Activated CD4-positive, alpha-beta T cell treated with anti-CD3 and anti-CD28 coated beads, Interleukin-2, amount 50 U/mL, for 24 hours (primary cell): ENCODE data around the gene RIMS3.
A peak's percentile ranks its signal among the peaks of the same experiment; 100 is the strongest.

ENCODE experiments used
- DNase-seq, 2 donors: peaks; one replicate each; pipeline ENCODE4 v3.0.0-alpha.2; 2020; ENCODE audit warnings: low read depth in 1 of 2, low spot score in 1 of 2

RIMS3 gene

DNA sequence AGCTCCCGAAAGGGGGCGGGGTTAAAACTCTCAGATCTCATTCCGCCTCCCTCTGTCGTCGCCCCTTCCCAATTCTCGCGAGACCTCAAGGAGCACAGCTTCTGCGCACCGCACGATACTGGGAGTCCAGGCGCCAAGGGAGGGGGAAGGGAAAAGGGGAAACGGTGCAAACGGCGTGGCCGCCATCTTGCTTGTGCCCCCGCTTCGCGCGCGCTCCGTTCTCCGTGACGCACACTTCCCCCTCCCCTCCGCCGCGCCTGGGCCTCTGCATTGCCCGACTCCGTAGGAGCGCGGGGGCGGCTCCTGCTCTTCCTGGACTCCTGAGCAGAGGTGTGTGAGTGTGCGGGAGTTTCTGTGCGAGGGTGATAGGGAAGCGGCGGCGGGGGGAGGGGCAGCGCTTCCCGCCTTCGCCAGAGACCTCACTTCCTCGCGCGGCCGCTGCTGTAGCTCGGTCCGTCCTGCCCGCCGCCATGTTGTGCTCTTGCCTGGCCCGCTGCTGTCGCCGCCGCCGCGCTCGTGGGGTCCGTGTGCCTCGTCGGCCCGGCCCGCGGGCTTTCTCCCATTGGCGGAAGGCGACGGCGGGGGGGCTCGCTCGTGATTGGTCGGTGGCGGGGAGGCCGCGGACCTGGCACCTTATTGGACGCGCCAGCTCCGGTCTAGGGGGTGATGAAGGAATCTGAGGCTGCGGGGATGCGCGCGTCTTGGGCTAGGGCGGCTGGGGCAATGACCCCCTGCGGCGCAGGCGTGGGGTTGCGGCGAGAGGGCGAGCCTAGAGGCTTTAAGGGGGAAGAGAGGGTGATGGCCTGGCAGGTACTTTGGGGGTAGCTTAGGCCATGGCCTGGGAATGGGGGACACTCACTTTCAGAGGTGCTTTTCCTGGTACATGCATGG, 26.3 kb upstream of the RIMS3 start, which contains the start of gene NFYC:
TSS of gene NFYC (plus strand) at position 167 of the 891 bp plus-strand sequence. CDS start 47,140 bp downstream, outside the sequence.
- DNase-seq: peak; percentile 80 to 97

DNA sequence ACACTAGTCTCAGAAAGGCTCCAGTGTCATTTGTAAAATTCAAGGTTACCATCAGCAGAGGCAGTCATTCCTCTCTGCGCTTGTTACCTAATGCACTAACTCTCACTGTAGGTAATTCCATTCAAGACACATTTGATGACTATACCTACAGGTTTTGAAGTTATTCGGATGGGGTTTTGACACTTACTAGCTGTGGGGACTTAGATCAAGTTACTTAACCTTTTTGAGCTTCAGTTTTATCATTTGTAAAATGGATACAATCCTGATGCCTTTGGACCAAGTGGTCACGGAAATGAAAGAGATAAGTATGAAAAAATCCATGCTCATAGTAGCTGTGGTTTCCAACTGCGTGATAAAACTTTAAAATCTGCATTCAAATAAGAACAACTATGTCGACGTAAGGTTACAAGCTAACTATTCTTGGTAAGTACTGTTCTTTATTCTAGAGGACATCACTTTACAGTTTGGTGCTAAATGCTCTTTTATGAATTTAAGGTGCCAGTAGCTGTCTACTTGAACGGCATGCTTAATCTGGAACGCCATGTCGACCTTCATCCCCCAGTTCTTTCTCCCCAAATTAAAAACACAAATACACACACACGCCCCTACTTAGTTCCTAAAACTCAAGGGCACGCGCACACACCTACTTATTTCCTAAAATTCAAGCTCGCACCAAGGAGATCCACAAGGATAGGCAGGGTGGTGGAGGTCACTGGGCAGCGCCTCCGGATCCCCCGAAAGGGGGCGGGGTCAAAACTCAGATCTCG, 25.5 kb upstream of the RIMS3 start:
- DNase-seq: no peak

DNA sequence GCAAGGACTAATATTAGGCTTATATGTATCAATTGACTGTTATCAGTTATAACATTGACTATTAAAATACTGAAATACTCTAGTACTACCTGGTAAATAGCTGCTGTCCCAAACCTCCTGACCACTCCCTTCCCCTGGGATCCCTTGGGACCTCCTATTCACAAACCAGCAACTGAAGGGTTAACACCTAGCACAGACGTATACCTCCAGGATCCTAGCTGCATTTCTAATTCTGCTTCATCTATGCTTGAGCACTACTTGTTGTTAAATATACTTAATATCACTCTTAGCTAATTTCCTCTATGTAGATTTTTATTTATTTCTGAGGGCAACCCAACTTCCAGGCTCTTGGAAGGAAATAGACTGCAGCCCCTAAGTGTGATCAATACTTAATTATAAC, 24.3 kb upstream of the RIMS3 start:
- no peak for DNase-seq

DNA sequence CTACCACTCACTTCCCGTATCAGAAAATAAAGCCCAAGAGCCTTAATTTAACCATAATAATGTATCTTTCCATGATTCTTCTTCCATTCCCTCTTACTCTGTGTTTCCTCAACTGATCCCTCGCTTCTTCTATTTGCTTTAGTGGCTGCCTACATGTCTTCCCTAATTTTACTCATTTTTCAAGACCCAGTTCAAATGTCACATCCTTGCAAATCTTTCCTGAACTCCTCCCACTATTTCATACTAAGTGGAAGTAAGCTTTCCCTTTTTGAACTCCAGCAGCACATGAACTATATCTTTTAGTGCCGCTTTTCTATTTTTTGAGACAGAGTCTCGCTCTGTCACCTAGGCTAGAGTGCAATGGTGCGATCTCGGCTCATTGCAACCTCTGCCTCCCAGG, 22.2 kb upstream of the RIMS3 start:
- no peak for DNase-seq

DNA sequence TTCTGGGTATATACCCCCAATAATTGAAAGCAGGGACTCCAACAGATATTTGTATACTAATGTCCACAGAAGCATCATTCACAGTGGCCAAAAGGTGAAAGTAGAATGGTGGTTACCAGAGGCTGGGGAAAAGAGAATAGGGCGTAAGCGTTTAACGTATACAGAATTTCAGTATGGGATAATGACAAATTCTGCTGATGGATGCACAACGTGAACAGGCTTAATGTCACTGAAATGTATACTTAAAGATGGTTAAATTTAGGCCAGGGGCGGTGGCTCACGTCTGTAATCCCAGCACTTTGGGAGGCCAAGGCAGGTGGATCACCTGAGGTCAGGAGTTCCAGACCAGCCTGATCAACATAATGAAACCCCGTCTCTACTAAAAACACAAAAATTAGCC, 21.6 kb upstream of the RIMS3 start:
- DNase-seq: no peak

DNA sequence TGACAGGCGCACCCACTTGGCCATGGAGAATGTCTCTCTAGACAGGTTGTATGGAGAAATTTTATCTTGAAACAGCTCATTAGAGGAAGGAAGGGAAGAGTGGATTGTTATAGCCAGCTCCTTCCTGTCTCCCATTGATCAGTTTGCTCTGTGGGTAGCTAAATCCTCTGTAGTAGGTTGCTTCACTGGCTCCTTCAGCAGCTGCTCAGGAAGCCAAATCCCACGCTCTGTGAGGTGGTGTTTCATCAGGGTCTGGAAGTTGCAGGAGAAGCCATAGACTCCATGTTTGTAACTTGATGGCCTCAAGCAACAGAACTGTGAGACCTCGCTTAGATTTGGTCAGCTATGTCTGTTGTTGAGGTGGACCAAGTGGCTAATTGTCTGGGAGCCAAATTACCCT, 19.2 kb upstream of the RIMS3 start:
- no peak for DNase-seq

DNA sequence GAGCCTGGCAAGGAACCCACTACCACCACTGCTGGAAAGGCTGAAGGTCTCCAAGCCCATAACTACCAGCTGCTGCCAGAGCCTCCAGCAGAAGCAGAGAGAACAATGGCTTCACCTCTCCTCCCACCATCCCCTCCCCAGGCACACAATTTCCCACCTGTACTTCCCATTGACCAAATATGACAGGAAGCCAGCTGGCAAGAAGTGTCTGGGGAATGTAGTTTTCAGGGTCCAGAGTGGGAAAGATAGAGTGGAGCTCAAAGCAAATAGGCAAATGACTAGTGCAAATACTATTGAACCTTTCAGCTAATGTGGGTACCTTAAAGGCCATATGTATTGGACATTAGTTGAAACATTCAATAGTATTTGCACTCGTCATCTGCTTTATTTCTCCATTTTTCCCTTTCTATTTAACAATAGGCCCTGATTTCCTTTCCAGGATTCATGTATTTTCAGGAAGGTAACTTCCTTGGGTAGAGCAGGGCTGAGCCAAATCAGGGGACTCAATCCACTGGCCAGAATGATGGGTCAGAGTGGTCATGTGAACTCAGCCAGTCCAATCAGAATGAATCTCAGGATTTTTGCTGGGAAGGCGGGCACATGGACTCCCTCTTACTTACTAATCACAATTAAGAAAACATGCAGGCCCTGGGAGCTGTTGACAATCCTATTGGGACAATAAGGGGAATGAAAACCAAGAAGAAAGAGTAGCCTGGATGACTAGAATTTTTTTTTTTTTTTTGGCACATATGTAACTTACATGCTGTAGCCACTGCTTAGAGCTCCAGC, 13.9 kb upstream of the RIMS3 start:
- no peak for DNase-seq

DNA sequence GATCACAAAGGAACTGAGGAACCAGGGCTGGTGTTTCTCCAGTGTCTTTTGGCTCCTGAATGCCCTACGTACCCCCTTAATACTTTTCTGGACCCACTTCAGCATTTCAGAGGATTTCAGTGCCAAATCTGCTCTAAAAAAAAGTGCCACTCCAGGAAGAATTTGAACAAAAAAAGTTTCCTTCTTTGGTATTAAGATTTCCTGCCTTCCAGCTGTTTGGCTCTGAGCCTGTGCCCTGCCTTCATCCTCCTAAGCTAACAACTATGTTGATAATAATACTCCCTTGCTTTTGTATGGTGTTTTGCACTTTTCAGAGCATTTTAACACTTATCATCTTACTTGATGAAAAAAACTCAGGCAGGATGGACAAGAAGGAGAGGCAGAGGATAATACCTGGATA, 11.0 kb upstream of the RIMS3 start:
- DNase-seq: no peak

DNA sequence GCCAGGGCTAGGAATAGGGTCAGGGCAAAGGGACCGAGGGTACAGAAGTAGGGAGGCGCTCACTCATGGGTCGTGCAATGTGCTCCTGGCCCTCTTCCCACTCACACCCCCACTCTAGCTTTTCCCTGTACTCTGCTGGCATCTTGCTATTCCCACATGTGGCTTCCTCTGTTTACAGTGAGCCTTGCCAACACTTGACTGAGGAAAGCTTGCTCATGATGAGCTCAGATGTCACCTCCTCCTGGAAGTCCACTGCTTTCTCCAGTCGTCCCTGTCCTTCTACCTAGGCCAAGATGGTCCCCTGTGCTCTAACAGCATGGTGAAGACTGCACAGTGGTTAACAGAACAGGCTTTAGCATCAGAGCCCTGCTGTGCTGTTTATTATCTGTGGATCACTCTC, 8.0 kb upstream of the RIMS3 start:
- no peak for DNase-seq

DNA sequence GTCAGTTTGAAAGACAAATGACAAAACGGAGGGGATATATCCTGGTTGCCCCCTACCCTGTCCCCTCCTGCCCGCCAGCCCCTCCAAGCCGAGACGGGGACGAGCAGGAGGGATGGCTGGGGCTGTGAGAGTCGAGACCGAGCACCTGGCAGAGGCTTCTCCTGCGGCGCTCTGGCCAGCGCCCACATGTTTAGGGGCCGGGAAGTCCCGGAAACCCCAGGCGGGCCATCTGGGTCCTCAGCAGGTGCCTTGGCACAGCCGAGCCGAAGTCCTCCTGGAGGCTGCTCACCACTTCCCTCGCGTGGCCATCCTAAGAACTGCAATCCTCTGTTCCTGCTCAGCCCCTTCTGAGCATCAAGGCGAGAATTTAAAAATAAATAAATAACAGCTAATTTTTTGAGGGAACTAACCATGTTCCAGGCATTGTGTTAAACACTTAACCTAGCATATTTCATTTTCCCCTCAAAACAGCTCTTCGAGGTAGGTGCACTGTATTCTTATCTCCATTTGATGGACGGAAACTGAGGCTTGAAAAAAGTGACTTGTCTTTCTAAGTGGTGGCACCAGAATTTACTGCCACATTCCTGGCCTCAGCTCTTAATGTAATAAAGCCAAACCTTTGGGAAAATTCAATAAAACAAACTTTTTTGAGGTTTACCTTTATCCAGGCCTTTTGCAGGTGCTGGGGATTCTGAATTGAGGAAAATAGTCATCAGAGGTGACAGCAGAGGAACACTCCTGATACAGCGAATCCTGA, 3.5 kb upstream of the RIMS3 start:
- peak; percentile 74 to 78 for DNase-seq

DNA sequence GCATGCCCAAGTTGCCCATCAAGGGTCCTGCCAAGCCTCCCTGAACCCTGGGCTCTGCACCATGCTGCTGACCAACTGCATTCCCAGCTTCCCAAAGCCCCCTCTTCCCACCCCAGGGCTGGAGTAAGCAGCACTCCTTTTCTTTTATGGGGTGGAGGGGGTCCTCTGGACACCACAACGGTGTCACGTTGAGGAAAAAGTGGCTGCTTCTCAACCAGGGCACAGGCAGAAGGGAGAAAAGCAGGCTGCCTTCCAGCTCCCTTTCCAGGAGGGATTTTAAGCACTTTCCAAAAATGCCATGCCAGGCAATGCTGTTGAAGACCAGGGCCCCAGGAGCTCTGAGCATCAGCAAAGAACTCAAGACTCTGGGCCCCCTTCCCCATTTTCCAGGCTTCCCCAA, 691 bp downstream of the RIMS3 start:
- no peak for DNase-seq

DNA sequence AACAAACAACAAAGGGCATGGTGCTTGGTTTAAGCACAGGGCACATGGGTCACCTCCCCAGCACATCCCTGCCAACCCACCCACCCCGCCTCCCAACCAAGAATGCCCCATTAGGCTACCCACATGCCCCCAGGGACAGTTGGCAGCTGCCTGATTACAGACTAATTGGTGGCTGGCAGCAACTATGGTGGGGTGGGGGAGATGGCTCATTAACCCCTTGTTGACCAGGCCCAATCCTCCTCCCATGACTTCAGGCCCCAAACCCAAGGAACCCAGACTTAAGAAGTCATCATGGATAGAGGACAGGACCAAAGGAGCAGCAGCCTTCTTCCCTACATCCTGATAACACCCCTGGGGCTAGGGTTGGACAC, 1.3 kb downstream of the RIMS3 start:
- DNase-seq: no peak

DNA sequence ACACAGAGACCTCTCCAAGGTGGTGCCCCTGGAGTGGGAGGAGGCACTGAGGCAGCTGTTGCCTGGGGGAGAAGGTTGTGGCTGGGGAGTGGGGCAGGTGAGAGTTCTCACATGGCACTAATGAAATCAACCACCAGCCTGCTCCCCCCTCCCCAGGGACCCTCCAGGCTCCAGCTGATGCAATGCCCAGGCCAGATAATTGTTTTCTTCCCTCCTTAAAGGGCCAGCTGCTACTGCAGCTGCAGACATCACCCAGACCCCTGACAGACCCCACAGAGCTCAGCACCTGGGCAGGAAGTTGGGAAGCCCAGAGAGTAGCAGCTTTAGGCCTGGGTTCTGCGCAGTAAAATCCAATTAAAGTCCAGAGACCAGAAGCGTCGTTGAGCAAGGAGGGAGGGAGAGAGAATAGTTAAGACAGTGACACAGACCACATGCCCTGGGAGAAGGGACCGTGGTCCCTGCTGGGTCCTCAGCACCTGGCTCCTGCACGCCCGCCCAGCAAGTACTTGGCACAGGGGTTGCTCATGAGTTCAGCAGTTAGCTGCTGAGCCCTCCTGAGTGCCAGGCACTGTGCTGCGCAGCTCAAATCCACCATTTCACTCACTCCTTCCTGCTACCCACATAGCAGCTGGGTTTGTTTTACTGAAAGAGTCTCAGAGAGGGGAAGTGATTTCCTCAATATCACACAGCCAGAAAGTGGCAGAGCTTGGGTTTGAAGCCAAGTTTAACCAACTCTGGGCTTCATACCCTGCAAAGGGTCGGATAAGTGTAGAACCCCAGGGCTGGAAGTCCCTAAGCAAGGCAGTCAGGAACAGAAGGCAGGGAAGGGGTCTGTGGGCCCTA, 1.9 kb downstream of the RIMS3 start:
- DNase-seq: no peak

DNA sequence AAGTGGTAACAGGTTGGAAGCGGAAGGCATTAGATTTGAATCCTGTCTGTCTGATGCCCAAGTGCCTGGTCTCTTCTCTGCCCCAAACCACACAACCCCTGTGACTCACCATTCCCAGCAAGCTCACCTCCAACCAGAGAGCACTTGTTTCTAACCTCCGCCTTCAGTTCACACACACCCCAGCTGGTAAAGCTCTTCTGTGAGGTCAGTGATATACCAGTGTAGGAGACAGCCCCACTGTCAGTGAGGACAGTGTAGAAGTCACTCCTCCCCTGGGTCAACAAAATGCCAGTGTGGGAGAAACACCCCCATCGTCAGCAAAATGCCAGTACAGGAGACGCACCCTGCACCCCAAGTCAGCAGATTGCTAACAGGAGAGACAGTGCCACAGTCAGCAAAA, 2.6 kb downstream of the RIMS3 start:
- no peak for DNase-seq

DNA sequence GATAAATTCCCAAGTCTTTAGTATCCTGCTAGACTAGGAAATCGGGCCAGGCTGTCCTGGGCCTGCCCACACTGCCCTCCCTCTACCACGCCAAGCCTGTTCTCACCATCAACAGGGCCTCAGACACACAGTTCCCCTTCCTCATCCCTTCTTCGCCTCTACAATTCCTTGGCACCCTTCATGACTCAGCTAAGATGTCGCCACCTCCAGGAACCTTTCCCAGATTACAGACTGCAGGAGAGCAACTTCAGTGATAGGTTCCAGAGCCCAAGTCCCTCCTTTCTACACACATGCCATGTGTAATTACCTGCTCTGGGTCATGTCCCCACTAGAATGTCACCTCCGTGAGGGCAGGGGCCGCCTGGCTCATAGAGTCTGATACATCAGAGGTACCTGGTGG, 3.3 kb downstream of the RIMS3 start:
- no peak for DNase-seq

DNA sequence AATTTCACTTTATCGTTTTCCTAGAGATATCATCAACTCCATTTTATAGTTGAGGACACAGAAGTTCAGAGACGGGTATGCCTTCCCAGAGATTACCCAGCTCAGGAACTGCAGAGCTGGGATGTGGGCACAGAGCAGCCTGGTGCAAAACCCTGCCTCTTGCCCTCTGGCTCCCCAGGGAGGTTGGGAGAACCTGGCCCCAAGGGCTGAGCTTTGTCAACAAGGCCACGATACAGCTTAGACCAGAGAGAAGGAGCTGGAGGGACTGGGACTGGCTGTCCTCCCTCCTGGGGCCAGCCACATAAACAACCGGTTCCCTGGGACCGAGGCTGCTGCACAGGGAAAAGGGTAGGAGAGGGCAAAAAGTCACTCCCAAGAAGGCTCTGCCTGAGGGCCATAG, 3.8 kb downstream of the RIMS3 start:
- no peak for DNase-seq

DNA sequence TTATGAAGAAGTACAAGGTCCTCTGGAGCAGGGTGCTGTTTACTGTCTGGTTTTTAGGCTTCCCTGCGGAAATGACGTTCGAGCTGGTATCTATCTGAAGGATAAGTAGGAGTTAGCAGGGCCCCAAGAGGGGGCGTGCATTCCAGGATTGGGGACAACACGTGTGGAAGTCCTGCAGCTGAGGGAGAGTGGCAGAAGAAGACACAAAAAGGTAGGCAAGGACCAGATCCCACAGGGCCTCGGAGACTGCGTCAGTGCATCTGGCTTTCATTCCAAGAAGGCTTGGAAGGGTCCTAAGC, 5.9 kb downstream of the RIMS3 start:
- no peak for DNase-seq

DNA sequence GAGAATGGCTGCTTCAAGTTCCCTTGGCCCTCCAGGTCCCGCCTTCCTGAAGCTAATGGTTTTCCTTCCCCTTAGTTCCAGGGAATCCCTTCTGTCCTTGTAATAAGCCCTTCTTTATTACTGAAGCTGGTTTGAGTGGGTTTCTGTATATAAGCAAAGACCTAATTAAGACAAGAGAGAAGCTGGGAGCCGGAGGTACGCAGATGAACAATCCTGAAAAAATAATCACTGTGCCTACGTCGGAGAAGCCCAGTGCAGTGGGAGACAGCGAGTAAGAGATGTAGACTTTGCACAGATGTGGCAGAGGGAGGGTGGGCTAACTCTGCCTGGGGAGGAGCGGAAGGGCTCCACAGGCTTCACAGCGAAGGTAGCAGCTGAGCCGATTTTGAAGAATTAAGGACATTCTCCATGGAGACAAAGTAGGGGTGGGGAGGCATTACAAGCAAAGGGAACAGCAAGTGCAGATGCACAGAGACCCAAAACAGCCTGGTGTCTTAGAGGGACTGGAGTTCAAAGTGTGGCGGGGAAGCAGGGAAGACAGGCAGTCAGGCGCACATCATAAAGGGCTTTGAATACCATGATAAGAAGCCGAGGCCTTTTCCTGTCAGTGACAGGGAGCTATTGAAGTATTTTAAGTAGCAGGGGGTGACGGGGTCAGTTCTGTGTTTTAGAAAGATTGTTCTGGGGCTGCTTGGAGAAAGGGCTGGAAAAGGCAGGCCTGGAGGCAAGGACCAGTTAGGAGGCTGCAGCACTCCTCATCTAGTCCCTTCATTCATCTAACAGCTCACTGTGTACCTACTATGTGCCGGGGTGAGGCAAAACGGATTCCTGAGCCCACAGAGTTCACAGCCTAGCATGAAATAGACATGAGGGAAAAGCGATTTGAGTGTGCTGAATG, 6.5 kb downstream of the RIMS3 start:
- DNase-seq: no peak

DNA sequence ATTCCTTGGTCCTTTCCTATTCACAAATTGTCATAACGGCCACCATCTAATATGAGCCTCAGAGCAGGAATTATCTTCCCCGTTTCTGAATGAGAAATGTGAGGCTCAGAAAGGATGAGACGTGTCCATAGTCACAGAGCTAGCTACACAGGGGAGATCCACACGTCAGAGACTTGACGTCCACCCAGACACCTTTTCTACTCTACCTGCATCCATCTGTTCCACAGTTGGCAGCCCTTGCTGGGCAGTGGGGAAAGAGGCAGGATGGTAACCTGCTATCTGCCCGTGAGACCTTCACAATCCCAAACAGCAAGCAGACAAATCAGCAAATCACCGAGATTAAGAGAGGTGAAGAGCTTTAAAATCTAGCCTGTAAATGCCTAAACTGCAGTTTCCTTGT, 8.4 kb downstream of the RIMS3 start:
- no peak for DNase-seq
